Dermis blood vessel endothelial cell (primary cell): ENCODE results near the gene PDCD7. TPM values are rescaled to one million over a fixed set of nuclear protein-coding genes. Genes with fewer than 3 reads are reported as not detected.
"Not testable (repeated sequence)": the region's sequence is repeated elsewhere in the genome, so short reads cannot be mapped to it uniquely, and the experiment has no call there.

ENCODE experiments used
- DNase-seq: peaks from one replicate; pipeline ENCODE4 v3.0.0; 2010
- total RNA-seq: library from RNA; depleted of rRNA; stranded (reverse); fragments of >200 nt; gene quantifications from 2 replicates; pipeline ENCODE4 v1.2.3, GENCODE V29; 2014

PDCD7 gene
- total RNA-seq, 1 donor from 2014 or later: 25.0 TPM

DNA sequence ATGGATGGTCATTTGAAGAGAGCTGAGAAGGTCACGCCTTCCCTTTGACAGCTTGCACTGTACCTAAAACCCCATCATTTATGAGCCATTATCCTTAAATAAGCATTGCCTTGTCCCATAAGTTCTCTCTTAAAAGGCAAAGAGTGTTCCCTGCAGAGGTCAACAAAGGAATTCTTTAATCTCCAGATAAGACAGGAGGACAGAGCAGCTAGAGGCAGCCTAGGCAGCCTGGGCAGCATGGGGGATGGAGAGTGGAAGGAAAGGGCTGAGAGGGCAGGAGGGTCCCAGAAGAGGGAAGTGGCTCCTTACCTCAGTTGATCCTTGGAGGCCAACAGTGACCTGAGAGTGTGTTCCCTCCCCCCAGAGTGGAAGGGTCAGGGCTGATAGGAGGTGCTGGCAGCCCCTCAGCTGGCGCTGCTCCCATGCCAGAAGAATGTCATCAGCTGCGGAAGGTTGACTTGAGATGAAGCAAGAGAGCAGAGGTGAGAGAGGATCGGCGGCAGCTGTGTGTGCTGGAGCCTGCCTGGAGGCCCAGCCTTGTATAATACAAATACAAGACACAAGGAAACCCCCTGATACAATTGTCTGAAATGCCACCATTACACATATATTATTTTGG is 44.3 kb downstream of the PDCD7 start:
- no peak for DNase-seq

- DNase-seq: no peak
Measured at GRCh38 chr15:65088643-65089021, 45.0 kb downstream of the PDCD7 start.

DNA sequence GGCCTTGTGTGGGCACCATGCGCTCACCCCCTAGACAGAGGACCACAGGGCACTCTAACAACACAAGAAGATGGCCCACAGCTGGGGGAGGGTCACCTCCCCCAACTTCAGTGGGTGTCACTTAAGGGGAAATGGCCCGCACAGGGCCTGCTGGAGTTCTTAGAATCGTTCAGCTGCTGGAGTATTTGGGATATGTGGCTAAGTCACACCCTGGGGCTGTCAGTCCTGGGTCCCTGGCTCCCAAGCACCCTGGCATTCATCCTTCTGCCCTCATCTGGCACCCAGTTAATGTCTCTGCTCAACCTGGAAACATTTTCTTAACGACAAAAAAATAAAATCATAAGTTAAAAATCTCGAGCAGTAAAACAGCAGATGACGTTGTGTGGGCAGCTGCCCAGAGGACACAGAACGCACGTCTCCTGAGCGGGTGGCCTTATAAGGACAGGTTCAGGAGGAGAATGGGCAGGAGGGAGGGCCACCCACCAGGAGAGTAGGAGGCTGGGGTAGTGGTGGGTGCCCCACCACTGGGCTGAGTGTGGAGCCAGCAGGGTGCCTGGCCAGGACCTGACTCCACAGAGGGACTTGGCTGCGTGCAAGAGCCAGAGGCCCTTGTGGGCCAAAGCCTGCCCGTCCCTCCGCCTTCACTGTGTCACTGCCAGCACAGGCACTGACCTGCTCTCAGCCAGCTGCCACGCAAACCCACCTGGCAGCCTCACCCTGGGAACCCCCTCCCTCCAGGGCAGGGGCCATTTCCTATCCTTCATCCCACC is 45.5 kb downstream of the PDCD7 start:
- no peak for DNase-seq

DNA sequence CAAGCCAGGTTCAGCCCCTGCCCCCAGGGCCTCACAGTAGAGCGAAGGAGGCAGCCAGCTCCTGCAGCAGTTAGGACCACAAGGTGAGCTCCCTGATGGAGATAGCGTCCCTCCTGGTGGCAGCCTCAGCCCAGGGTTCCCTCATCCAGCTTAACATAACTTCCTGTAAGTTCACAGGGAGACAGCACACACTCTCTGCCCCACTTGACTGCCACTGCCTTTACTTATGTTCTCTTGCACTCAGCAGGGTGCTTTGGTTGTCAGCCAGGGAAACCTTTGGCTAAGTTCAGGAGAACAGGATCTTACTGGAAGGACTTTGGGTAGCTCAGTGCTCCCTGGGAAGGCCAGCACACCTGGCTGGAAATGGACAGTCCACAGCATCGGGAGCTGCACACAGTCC is 46.2 kb downstream of the PDCD7 start:
- DNase-seq: no peak

GRCh38 chr15:65086680-65087111 is 46.9 kb downstream of the PDCD7 start:
- DNase-seq: peak; percentile 31

GRCh38 chr15:65085990-65086679 is 47.5 kb downstream of the PDCD7 start:
- DNase-seq: peak; percentile 52

DNA sequence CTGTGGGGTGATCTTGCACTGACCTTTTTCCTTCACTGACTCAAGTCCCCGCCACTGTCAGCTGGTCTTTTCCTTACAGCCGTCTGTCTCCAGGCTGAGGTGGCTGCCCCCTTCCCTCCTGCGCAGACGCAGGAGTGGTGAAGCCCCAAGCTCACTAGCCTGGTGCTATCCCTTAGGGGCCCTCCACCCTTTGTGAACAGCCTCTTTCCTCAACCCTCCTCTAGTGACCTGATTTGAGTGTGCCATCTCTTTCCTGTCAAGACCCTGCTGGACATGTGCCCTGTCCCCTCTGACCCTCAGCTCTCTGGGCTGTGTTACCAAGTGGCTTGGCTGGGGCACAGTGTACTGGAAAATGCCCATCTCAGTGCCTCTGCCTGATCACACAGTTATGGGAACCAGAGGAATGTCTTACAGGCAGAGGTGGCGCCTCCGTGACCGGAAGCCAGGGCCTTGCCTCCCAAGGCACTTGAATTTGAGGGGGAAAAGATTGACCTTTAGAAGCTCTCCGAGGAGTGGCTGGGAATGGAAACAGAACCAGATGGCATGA is 48.3 kb downstream of the PDCD7 start:
- no peak for DNase-seq

DNA sequence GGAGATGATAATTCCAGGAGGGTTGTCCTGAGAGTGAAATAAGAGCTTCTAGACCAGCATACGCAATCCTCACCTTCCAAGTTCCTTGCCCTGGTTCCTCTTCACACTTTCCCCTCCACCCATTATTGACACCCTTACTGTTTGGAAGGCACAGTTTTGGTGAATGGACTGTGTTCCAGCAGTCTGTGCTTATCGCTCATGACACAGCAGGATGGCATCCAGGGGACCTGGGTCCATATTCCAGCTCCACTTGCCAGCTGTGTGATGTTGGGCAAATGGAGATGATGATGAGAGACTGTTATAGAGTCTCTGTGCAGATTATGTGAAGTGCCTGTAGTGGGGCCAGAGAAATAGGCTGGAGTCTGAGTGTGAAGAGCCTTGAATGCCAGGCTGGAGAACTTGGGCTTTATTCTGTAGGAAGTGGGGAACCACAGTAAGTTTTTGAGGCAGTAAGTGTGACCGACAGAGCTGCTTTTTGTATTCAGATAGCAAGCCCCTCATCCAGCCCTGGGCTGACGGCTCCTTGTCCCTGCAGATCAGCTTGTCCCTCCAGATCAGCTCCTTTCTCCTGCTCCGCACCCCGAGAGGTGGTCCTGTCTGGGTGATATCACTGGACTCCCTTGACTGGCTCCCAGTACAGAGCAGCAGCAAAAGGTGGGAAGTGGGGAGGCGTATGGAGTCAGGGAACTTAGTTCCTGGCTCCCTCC is 49.0 kb downstream of the PDCD7 start:
- no peak for DNase-seq

DNA sequence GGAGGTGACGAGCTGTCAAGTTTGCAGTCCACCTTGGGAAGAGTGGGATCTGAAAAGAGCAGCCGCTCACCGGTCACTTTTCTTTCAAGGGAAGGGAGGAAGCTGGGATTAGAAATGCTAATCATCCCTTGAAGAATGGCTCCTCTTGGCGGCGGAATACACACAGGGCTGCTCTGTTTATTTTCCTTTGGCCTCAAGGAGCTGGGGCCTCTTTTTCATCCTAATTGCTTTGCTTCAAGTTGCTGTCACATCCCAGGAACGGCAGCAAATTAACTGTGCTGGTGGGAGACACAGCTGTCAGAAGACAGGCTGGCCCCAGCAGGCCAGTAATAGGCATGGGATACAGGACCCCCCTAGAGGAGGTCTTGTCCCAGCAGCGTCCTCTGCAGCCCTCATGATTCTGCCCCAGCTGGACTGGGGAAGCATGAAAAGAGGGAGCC is 50.3 kb downstream of the PDCD7 start:
- no peak for DNase-seq

DNA sequence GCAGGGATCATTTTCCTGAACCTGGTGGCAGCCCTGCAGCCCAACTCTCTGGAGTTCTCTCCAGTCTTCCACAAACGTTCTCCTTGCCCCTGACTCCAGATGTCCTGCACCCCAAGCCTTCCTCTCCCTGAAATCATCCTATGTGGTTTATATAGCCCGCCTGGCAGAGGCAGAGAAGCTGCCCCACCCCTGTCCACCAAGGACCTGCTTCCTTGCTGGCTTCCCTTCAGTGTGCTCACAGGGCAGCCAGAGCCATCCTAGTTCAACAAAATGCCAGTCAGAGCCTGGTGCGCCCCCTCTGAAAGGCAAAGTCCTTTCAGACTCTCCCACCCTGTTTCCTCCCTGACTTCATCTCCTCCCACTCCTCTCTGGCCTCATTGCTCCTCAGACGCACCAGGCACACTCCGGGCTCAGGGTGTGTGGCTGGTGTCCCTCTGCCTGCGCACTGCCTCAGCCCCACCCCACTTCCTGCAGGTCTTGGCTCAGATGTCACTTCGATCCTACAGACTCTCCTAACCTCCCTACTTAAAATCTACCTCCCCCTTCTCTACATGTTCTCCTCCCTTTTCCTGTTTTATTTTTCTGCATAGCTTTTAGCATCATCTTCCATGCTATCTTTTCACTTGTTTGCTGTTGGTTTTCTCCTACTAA is 51.2 kb downstream of the PDCD7 start:
- no peak for DNase-seq

GRCh38 chr15:65081758-65082157 is 51.9 kb downstream of the PDCD7 start:
- DNase-seq: no peak

DNA sequence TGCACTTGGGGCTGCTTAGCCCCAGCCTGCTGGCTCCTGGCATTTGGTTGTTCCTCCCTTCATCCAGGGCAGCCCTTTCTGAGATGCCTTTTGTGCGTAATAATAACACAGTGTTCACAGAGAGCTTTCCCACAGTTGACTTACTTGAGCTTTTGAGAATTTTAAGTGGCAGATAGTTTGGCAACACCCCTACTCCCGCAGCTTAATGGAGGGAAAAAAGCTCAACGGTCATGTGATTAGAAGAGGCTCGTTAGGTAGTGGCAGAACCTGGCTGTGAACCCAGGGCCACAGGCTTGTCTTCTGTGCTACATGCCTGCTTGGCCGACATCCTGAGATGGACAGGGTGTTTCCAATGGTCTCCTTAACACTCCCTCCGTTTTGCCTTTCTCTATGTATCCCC is 52.3 kb downstream of the PDCD7 start:
- no peak for DNase-seq

DNA sequence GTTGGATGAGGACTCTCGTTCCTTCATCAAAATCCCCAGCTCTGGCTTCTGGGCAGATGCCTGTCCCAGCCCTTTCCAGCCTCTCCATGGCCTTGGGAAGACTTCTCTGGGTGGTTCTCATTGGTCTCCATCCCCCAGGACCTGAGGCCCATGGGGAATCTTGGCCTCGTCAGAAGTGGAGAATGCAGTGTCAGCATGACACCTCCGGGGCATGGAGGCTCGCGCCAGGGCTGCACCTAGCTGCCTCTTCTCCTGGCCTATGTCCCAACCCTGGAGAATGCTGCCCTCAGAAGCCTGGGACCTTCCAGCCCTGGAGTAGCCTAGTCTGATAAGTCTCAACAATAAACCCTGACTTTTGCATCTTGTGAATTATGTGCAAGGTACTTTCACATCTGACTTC is 54.0 kb downstream of the PDCD7 start:
- no peak for DNase-seq

DNA sequence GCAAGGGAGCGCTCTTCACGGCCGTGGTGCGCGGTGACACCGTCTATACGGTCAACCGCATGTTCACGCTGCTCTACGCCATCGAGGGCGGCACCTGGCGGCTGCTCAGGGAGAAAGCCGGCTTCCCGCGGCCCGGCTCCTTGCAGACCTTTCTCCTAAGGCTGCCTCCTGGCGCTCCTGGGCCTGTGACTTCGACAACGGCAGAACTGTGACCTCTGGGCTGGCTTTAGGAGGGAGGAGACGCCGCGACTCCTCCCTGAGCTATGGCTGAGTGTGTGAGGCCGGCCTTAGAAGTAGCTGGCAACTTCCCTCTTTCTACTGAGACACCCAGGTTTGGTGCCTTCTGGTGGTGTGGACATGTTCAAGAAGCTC is 55.6 kb downstream of the PDCD7 start:
- DNase-seq: peak; percentile 83

DNA sequence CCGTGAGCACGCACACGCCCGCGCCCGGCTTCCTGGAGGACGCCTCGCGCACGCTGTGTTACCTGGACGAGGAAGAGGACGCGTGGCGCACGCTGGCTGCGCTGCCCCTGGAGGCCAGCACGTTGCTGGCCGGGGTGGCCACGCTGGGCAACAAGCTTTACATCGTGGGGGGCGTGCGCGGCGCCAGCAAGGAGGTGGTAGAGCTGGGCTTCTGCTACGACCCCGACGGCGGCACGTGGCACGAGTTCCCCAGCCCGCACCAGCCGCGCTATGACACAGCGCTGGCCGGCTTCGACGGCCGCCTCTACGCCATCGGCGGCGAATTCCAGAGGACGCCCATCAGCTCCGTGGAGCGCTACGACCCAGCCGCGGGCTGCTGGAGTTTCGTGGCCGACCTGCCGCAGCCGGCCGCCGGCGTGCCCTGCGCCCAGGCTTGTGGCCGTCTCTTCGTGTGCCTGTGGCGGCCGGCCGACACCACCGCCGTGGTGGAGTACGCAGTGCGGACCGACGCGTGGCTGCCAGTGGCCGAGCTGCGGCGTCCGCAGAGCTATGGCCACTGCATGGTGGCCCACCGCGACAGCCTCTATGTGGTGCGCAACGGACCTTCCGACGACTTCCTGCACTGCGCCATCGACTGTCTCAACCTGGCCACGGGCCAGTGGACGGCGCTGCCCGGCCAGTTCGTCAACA is 56.2 kb downstream of the PDCD7 start:
- no peak for DNase-seq

- no peak for DNase-seq
Measured at GRCh38 chr15:65076486-65077290, 56.9 kb downstream of the PDCD7 start, which contains the start of gene KBTBD13. TSS of gene KBTBD13 (plus strand) at chr15:65076746. CDS start at chr15:65076816, 70 bp downstream.

DNA sequence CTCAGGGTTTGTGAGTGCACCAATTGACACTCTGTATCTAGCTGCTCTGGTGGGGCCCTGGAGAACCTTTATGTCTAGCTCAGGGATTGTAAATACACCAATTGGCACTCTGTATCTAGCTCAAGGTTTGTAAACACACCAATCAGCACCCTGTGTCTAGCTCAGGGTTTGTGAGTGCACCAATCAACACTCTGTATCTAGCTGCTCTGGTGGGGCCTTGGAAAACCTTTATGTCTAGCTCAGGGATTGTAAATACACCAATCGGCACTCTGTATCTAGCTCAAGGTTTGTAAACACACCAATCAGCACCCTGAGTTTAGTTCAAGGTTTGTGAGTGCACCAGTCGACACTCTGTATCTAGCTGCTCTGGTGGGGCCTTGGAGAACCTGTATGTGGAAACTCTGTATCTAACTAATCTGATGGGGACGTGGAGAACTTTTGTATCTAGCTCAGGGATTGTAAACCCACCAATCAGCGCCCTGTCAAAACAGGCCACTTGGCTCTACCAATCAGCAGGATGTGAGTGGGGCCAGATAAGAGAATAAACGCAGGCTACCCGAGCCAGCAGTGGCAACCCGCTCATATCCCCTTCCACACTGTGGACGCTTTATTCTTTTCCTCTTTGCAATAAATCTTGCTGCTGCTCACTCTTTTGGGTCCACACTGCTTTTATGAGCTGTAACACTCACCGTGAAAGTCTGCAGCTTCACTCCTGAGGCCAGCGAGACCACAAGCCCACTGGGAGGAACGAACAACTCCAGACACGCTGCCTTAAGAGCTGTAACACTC is 57.8 kb downstream of the PDCD7 start:
- not testable (repeated sequence) for DNase-seq

- not testable (repeated sequence) for DNase-seq
Measured at GRCh38 chr15:65074946-65075345, 58.7 kb downstream of the PDCD7 start.

- no peak for DNase-seq
Measured at GRCh38 chr15:65072617-65073016, 61.0 kb downstream of the PDCD7 start.

DNA sequence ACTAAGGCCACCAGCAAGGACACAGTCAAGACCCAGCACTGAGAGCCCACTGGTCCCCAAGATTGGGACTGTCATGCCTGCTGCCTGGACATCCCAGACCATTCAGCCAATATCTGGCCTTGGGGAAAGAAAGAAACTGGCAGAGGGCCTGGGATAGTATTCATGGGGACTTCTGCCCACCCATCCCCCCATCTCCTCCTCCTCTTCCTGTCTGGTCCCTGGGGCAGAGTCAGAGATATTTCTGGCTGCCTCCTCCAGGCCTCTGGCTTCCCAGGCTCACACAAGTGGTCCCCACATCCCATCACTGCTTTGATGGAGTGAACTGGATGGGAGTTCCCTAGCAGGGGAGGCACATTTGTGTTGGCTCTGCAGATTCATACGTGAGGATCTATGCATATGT is 61.6 kb downstream of the PDCD7 start:
- DNase-seq: no peak
